T follicular helper cell (primary cell): ENCODE measurements around the gene TDRD7.

ENCODE experiments used
- DNase-seq: peaks from one replicate; pipeline ENCODE4 v3.0.0-alpha.2; 2020; ENCODE audit warnings: low read depth
- total RNA-seq, 2 experiments: gene quantifications; one replicate each; lab custom pipeline; 2026; lab: John Stamatoyannopoulos, UW

The TDRD7 gene, protein sequence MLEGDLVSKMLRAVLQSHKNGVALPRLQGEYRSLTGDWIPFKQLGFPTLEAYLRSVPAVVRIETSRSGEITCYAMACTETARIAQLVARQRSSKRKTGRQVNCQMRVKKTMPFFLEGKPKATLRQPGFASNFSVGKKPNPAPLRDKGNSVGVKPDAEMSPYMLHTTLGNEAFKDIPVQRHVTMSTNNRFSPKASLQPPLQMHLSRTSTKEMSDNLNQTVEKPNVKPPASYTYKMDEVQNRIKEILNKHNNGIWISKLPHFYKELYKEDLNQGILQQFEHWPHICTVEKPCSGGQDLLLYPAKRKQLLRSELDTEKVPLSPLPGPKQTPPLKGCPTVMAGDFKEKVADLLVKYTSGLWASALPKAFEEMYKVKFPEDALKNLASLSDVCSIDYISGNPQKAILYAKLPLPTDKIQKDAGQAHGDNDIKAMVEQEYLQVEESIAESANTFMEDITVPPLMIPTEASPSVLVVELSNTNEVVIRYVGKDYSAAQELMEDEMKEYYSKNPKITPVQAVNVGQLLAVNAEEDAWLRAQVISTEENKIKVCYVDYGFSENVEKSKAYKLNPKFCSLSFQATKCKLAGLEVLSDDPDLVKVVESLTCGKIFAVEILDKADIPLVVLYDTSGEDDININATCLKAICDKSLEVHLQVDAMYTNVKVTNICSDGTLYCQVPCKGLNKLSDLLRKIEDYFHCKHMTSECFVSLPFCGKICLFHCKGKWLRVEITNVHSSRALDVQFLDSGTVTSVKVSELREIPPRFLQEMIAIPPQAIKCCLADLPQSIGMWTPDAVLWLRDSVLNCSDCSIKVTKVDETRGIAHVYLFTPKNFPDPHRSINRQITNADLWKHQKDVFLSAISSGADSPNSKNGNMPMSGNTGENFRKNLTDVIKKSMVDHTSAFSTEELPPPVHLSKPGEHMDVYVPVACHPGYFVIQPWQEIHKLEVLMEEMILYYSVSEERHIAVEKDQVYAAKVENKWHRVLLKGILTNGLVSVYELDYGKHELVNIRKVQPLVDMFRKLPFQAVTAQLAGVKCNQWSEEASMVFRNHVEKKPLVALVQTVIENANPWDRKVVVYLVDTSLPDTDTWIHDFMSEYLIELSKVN
- total RNA-seq = 17.5 to 35.8 reads per million in 2 experiments

DNA sequence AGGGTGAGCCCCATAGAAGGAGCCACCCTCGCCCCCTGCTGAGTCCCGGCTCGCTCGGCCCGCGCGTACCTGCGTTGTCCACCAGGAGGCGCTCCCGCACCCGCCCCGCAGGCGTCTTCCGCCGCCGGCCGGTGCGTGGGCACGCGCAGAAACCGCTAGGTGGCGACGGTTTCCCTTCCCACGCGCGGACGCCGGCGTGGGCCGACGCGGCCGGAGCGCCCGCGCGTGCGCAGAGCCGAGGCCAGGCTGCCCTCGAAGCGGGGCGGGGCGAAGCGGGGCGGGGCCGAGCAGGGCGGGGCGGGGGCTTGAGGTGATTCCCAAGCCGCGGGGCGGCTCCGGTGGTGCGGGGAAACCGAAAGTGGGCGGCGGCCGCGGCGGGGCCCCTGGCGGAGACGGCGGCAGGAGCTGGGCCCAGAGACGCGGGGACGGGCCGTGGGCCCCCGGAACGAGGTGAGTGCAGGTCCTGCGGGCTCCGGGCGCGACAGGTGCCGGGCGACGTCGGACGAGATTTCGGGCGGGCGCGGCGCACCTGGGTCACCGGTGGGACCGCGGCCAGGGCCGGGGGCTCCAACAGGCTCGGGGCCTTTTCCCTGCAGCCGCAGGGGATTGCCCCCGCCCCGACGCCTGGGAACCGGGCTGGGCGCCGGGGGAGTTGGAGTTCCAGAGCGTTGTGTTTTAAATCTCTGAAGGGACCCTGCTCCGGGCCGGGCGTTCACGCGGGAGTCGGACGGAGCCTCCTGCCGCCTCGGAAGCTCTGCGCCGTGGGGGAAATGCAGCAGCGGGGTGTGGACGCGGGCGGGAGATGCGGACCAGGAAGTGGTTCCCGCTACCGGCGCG is at the start of gene TDRD7:
Gene TDRD7 (plus strand): TSS at position 308 of the 837 bp plus-strand sequence. CDS start 16,370 bp downstream, outside the sequence.
- peak; percentile 85 for DNase-seq

DNA sequence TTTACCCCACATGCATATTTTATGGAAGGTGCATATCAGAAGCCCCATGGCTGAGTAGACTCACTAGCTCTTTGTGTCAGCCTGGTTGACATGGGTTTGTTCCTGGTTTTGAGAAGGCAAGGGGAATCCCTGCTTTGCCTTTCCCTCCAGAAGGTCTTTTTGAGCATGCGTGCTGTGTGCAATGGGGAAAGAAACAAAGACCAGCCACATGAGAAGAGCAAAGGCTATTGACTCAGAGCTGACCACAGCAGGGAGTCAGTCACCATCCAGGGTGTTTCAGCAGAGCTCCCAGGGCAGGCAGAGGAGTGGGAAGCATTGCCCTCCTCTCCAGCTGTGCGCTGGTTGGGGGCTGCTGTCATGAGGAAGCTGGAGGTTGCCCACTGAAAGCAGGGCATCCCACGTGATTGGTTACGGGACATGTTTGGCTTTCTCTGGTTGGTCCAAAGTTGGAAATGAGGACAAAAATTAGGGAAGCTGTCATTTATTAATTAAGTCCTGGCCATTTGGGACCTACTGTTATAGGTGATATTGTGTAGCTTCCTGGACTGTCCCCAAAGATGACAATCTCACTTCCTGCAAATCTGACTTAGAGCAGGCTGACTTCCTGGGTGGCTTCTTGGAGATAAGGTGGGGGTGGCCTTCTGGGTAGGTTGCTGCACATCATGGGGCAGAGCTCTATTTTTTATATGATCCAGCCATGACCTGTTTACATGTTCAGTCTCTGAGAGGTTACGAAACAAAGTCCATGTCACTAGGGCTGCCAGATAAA is 48.9 kb upstream of the TDRD7 start:
- no peak for DNase-seq

DNA sequence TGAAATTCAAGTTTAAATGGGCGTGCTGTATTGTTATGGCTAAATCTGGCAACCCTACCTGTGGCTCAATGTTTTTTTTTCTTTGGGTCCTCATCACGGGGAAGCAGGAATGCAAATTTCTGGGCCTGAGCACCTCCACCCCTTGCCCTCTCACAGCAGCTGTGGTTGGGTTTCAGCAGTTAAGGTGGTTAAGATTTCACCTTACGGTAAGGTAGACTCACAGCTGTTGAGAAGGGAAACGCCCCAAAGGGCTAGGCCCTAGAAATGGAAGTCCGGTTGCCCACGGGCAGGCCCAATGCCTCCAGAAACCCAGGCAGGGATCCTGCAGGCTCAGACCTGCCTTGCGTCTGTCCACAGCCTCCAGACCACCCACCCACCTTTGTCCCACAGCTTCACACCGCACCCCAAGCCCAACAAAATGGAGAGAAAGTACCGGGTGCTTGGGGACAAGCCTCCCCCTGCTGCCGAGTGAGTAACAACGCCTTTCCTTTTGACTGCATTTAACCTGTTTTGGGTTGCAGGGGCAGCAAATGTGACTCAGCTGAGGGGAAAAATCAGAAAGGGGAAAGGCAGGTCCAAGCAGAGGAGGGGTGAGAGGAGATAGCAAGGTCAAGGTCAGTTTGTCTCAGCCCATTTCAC is 48.1 kb upstream of the TDRD7 start:
- no peak for DNase-seq

DNA sequence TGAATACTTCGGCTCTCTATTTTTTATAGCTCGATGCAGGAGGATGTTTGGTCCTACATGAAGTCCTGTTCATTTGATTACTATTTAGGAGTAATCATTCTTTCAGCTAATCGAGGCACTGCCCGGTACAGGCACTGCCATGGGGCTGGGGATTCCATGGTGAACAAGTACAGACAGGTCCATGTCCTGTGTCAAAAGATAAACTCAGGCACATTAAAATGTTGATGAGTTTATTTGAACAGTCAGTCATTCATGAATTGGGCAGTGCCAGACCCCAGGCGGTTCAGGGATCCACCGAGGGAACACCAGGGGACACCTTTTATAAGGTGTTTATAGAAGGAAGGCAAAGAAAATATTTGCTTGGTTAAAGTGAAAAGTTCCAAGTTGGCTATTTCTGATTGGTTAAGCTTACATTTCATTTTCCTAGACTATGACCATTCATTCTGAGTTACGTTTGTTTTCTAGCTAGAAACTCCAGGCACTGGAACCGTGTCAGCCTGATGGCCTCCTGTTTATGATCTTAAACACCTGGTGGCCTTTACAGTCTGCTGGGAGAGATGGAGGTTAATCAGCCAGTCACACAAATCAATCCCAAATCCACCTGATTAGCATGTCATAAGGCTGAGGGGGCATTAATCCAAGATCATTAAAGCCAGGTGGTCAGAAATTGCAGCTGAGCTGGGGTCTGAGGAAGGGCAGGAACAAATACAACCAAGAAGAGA is 47.0 kb upstream of the TDRD7 start:
- DNase-seq = no peak

DNA sequence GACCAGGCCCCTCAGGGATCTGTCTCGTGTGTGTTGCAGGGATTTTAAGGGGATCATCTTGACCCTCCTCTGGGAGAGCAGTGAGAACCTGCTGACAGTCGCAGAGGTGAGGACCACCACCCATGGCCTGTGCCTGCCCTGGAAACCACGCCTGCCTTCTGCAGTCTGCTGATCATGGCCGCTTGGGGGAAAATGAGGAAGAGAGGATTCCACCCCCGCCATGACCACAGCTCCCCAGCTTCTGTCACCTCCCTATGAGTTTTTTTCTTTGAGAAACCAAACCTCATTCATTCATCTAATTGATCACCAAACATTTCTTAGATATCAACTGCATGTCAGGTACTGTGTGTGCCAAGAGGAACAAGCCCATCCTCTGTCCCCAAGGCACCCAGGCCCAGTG is 46.3 kb upstream of the TDRD7 start:
- no peak for DNase-seq

DNA sequence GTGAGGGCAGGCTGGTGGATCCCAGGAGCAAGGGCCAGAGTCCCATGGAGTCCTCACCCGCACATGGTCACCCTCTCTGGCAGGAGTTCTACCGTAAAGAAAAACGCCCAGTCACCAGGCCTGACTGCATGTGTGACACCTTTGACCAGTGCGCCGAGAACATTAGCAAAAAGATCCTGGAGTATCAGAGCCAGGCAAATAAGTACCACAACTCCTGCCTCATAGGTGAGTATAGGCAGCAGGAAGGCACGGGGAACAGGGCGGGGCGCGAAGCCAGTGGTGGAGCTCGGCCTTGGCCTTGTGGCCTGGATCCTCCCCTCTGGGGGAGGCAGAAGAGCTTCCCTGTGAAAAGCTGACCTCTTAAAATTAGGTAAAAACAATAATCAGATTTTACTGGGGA is 45.4 kb upstream of the TDRD7 start:
- DNase-seq = no peak

DNA sequence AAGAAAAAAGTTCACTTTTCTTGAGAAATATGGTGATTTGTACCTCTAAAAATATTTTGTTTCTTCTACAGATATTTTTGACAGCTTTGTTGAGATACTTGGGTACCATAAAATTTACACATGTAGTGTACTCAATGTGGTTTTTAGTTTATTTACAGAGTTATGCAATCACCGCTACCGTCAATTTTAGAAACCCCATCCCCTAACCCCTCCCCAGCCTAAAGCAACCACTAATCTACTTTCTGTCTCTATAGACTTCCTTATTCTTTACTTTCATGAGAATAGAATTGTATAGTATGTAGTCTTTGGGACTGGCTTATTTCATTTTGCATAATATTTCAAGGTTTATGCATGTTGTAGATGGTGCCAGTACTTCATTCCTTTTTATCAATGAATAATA is 45.0 kb upstream of the TDRD7 start:
- no peak for DNase-seq

DNA sequence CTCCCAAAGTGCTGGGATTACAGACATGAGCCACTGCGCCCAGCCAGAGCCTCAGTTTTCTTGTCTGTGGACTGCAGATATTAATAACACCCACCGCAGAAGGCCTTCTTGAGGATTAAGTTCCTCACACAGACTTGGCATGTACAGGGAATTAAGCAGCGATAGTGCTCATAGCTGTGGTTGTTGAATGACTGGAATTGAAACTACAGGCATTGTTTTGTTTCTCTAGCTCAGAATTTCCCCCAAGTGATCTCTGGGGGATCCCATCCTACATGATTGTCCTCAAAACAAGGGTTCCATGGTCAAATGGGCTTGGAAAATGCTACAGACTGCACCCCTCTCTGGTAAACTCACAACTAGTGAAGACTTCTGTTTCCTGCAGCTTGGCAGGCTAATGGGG is 44.2 kb upstream of the TDRD7 start:
- no peak for DNase-seq

DNA sequence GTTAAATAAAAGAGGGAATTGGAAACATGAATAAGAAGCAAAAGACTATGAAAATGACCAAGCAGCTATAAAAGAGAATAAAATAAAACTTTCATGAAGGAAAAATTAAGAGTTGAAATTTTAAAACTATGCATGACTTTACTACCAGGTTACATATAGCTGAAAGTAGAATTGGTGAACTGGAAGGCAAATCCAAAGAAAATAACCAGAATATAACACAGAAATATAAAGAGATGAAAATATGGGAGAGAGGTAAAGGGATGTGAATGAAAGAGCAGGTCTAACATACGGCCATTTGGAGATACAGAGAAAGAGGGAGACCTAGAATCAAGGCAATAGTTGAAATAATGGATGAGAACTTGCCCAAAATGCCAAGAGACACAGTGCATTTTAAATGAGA is 42.9 kb upstream of the TDRD7 start:
- no peak for DNase-seq

DNA sequence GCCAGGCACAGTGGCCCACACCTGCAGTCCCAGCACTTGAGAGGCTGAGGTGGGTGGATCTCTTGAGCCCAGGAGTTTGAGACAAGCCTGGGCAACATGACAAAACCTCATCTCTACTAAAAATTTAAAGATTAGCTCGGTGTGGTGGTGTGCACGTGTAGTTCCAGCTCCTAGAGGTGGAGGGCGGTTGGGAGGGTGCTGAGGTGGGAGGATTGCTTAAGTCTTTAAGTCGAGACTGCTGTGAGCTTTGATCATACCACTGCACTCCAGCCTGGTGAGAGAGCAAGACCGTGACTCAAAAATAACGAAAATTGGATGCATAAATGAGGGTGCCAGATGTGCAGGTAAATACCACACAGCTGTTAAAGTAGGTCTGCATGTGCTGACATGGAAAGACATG is 39.3 kb upstream of the TDRD7 start:
- no peak for DNase-seq

DNA sequence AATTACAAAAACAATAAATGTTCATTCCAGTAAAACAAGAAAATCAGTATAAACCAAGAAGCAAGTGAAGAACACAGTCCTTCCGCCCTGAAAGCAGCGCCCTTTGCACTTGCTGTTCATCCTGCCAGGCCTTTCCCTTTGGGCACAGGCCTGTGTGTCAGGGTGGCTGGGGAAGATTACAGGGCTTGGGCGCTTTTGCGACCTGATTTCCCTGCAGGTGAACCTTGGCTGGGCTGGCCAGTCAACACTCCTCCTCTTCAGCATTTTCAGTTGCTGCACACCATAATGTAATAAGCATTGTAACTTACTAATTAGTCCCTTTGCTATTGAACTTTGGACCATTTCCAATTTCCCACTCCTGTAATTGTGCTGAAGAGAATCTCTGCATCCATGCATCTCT is 38.6 kb upstream of the TDRD7 start:
- DNase-seq = no peak

DNA sequence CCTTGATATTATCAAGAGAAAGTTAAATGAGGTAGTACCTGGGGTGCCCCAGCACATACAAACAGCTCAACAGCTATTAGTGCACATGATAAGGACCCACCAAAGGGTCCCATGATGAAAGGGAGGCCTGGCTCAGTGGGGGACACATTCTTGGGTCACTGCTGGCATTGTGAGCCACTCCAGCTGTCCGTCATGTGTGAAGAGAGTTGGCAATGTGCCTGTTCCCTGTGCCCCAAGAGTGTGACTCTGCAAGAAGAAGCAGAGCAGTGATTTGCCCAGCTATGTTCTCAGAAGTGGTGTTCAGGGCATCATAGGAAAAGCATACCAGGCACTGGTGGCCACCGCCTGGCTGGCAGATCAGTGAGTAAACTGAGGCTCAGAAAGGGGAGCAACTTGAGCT is 37.1 kb upstream of the TDRD7 start:
- DNase-seq = no peak

DNA sequence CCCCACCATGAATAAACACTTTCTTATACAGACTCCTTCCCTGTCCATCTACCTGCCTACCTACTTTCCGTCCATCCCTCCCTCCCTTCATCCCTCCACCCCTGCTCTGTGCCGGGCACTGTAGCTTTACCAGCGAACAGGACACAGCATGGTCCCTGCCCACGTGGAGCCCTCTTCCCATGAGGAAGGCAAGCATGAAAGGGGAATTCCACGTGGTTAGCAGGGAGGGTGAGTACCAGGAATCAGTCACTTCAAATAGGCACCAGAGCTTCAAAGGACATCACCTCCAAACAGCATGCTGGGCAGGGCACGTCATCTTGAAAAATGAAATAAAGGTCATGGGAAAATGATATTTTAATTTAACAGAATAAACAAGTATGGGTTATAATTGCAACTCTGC is 35.0 kb upstream of the TDRD7 start:
- no peak for DNase-seq

DNA sequence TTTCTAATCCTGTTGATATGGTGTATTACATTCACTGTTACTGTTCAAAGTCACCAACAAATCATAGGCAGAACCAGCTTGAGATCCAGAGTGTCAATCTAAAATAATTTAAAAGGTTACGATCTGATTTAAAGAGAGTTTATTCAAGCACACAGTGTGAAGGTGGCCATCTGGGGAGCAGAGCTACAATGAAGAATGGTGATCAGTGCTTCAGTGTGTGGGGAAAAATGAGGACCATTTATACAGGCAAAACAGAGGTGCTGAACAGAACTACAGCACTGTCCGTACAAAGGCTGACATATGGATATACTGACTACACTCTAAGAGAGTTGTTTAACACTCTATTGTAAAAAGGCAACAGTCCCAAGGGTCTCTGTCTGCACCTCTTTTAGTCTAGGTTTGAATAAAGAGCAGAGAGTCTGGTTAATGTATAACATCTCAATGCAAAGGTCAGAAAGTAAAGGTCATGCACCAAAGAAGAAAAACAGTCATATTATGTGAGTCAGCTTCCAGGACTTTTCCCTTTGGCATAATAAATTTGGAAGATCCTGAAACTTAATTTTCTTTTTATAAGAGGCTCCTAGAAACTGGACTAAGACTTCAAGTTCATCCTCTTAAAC is 29.7 kb upstream of the TDRD7 start:
- DNase-seq = no peak

DNA sequence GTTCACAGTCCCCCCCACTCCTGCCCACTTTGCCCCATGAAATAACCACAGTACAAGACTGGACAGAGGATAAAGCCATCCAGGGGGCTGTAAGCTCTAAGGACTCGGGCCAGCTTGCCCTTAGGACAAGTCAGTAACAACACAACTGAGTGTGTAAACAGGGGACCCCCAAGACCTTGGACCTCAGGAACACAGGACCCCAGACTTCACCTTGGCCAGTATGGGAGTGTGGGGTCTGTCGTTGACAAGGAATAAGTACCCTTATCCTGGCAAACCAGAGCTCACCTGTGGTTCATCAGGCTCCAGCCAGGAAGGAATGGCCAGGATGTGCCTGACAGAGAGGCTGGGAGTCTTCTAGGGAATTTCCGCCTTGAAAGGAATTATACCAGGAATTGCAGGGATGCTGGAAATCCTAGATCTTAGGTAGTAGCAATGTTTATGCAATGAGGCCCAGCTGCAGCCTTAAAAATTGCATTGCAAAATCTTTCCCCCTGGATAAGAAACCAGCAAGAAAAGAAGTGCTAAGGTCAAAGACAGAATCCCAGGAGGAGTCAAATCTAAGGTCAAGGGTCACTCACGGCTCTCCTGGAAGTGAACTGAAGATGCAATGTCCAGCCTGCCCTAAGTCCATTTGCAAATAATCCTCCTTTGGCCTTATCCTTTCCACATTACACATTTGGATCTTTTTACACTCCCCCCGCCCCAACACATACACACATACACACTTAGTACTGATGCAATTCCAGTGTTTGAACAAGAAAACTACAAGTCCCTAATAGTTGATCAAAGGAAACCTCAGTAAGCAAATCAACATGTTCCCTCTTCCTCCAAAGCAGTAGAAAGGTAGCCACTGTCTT is 27.3 kb upstream of the TDRD7 start:
- no peak for DNase-seq

DNA sequence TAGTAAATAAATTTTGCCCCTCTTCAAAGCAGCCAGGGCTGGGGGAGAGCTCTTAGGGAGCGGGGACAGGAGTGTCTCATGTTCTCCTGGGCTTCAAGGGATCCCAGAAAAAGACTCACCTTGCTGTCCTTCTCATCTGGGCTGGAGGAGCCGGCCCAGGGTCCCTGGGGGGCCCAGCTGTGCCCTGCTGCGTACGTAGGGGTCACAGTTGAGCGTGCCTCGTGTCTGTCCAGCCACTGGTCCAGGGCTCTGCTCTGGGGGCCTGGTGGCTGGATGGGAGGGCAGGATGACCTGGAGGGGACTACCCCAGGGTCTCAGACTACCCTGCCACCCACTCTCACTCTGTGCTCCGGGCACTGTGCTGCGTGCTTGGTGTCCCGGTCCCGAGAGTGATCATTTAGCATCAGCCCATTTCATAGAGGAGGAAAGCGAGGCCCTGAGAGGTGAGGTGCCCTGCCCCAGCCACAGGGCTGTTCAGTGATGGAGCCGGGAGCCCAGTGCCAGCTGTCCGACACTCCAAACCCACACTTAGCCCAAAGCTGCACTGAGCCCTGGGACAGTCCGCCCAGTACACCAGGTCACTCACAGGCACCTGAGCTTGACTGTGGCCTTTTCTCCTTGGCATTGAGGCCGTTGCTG is 26.2 kb upstream of the TDRD7 start:
- no peak for DNase-seq

DNA sequence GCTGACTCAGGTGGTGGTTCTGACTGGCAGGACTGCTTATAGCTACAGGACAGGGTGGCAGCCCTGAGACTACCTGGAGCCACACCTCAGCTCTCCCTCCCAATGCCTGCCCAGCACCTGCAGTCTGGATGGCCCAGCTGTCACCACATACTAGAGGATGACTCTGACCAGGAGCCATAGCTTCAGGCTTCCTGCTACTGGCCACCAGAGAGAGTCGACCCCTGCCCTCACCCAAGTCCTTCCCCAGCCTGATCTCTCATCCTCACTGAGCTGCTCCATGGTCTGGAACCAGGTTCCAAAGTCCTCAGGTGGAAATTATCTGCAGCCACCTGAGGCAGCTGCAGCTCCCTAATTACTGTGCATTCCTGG is 25.6 kb upstream of the TDRD7 start:
- no peak for DNase-seq
